Mesenchymal stem cell (in vitro differentiated cells and primary cell): ENCODE measurements around the gene LINGO3.

ENCODE experiments used
- DNase-seq: peaks from one replicate; pipeline ENCODE4 v3.0.0-alpha.2; 2013
- H2AFZ ChIP-seq: one replicate; pipeline ENCODE4 v1.6.1; 2013; ENCODE audit warnings: low read depth, mild to moderate bottlenecking, control low read depth, inconsistent platforms, low read length, moderate library complexity
- H2AK5ac ChIP-seq: 2 replicates; pipeline ENCODE4 v1.6.1; 2013; ENCODE audit warnings: low read length, moderate library complexity, mild to moderate bottlenecking, inconsistent platforms; ENCODE audit not compliant: severe bottlenecking
- H2BK120ac ChIP-seq: one replicate; pipeline ENCODE4 v1.6.1; 2013; ENCODE audit warnings: low read depth, mild to moderate bottlenecking, inconsistent platforms, low read length, moderate library complexity
- H2BK12ac ChIP-seq, 2 experiments: one replicate each; pipeline ENCODE4 v1.6.1; 2013; ENCODE audit warnings: inconsistent platforms in 2 of 2, low read length in 2 of 2, mild to moderate bottlenecking in 2 of 2, moderate library complexity in 2 of 2, control low read depth in 1 of 2
- H2BK15ac ChIP-seq: one replicate; pipeline ENCODE4 v1.6.1; 2013; ENCODE audit warnings: mild to moderate bottlenecking, low read depth, inconsistent platforms; ENCODE audit not compliant: poor library complexity, severe bottlenecking
- H2BK5ac ChIP-seq: 2 replicates; pipeline ENCODE4 v1.6.1; 2013; ENCODE audit warnings: low read depth, mild to moderate bottlenecking, low read length, control low read depth, inconsistent platforms; ENCODE audit not compliant: poor library complexity, severe bottlenecking
- H3K14ac ChIP-seq, 2 experiments: one replicate each; pipeline ENCODE4 v1.6.1; 2013; ENCODE audit warnings: inconsistent platforms in 2 of 2, low read length in 2 of 2, control low read depth in 1 of 2, mild to moderate bottlenecking in 1 of 2, moderate library complexity in 1 of 2
- H3K18ac ChIP-seq, 2 experiments: one replicate each; pipeline ENCODE4 v1.6.1; 2013; ENCODE audit warnings: inconsistent platforms in 2 of 2, low read length in 2 of 2, control low read depth in 1 of 2, low read depth in 1 of 2, mild to moderate bottlenecking in 1 of 2
- H3K23ac ChIP-seq, 2 experiments: one replicate each; pipeline ENCODE4 v1.6.1; 2013; ENCODE audit warnings: inconsistent platforms in 2 of 2, low read length in 2 of 2, mild to moderate bottlenecking in 2 of 2, moderate library complexity in 2 of 2, control low read depth in 1 of 2
- H3K27ac ChIP-seq: 2 replicates; pipeline ENCODE4 v1.5.1; 2013; ENCODE audit warnings: mild to moderate bottlenecking, moderate library complexity, low read length, control low read depth, inconsistent platforms; ENCODE audit not compliant: poor library complexity, severe bottlenecking
- H3K27me3 ChIP-seq, 2 experiments: 2 replicates each; pipeline versions ENCODE4 v1.6.1 to v1.7.0; 2013; ENCODE audit warnings: low read length in 2 of 2, mild to moderate bottlenecking in 2 of 2, moderate library complexity in 2 of 2, control low read depth in 1 of 2, inconsistent platforms in 1 of 2; ENCODE audit not compliant: control insufficient read depth in 1 of 2, insufficient read depth in 1 of 2
- H3K36me3 ChIP-seq, 2 experiments: 2 replicates each; pipeline versions ENCODE4 v1.6.1 to v1.7.0; 2013; ENCODE audit warnings: low read length in 2 of 2, control low read depth in 1 of 2, inconsistent platforms in 1 of 2, low read depth in 1 of 2, mild to moderate bottlenecking in 1 of 2; ENCODE audit not compliant: insufficient read depth in 2 of 2, control insufficient read depth in 1 of 2
- H3K4ac ChIP-seq, 2 experiments: one replicate each; pipeline ENCODE4 v1.6.1; 2013; ENCODE audit warnings: inconsistent platforms in 2 of 2, low read length in 2 of 2, mild to moderate bottlenecking in 2 of 2, moderate library complexity in 2 of 2, control low read depth in 1 of 2, low read depth in 1 of 2
- H3K4me1 ChIP-seq: 2 replicates; pipeline ENCODE4 v1.6.1; 2013; ENCODE audit warnings: low read depth, low read length, control low read depth; ENCODE audit not compliant: control insufficient read depth, insufficient read depth
- H3K4me2 ChIP-seq: 2 replicates; pipeline ENCODE4 v1.6.1; 2013; ENCODE audit warnings: low read length, mild to moderate bottlenecking, inconsistent platforms; ENCODE audit not compliant: poor library complexity, severe bottlenecking
- H3K4me3 ChIP-seq, 2 experiments: 2 replicates each; pipeline versions ENCODE4 v1.5.1 to v1.7.0; 2013; ENCODE audit warnings: low read length in 2 of 2, mild to moderate bottlenecking in 2 of 2, control low read depth in 1 of 2, low read depth in 1 of 2; ENCODE audit not compliant: insufficient read depth in 1 of 2
- H3K79me1 ChIP-seq: replicated peaks from 2 replicates; pipeline ENCODE4 v1.6.1; 2013; ENCODE audit warnings: mild to moderate bottlenecking, control low read depth, low read length, inconsistent platforms; ENCODE audit not compliant: poor library complexity, severe bottlenecking
- H3K9ac ChIP-seq: 2 replicates; pipeline ENCODE4 v1.7.0; 2013; ENCODE audit warnings: mild to moderate bottlenecking, low read length, moderate library complexity
- H3K9me3 ChIP-seq: 2 replicates; pipeline ENCODE4 v1.7.0; 2013; ENCODE audit warnings: mild to moderate bottlenecking, low read length; ENCODE audit not compliant: control insufficient read depth
- H4K8ac ChIP-seq: one replicate; pipeline ENCODE4 v1.6.1; 2013; ENCODE audit warnings: inconsistent platforms, mild to moderate bottlenecking, low read length, moderate library complexity
- H4K91ac ChIP-seq: one replicate; pipeline ENCODE4 v1.6.1; 2013; ENCODE audit warnings: mild to moderate bottlenecking, low read length, inconsistent platforms
- WGBS: methylation state at CpG from one replicate; pipeline ENCODE4 v1.1.7; 2013; ENCODE audit warnings: mixed read lengths; 5-methylcytosine and 5-hydroxymethylcytosine counted together

Gene LINGO3

DNA sequence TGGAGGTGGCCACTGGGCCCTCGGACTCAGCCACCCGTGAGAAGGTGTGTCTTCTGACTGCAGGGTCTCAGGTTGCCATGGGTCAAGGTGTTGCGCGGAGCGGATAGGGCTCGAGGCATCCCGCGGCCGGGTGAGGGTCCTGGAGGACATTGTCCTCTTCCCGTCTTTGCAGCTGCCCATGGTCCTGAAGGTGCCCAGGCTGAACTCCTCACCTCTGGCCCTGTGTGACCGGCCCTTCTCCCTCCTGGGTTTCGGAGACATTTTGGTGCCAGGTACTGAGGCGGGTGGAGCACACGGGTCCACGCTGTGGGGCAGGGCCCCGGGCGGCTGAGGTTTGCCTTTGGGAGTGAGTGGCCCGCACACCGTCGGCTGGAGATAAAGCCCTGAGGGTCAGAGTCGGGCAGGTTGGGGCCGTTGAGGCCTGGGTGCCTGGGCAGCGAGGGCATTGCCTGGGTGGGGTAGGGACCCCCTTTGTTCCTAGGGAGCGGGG is 36.5 kb upstream of the LINGO3 start:
- no peak overlapping the region for H2BK120ac ChIP-seq
- no peak overlapping the region for H2BK5ac ChIP-seq
- H4K91ac ChIP-seq, result no peak overlapping the region
- no peaks in the 10 kb centered on the region for H3K4me1 ChIP-seq
- no peak overlapping the region for H3K23ac ChIP-seq
- H3K27ac ChIP-seq, result no peak overlapping the region
- no peak overlapping the region for H3K4ac ChIP-seq
- H3K14ac ChIP-seq, result no peak overlapping the region
- H3K9ac ChIP-seq, result no peak overlapping the region
- H2AFZ ChIP-seq, result no peak overlapping the region
- H3K4me2 ChIP-seq, result no peak overlapping the region
- no peak overlapping the region for H3K4me3 ChIP-seq
- no peak overlapping the region for H2BK15ac ChIP-seq
- H2BK12ac ChIP-seq, result no peak overlapping the region
- H4K8ac ChIP-seq, result no peak overlapping the region
- no peaks in the 10 kb centered on the region for H3K27me3 ChIP-seq
- DNase-seq, result no peak
- no peak overlapping the region for H3K18ac ChIP-seq
- H3K9me3 ChIP-seq, result no peaks in the 10 kb centered on the region
- peaks cover 39 to 74% of the 10 kb centered on the region in 2 experiments for H3K36me3 ChIP-seq
- peaks cover 13% of the 10 kb centered on the region for H3K79me1 ChIP-seq
- H2AK5ac ChIP-seq, result no peak overlapping the region
- 98% methylated on average over 24 of the region's 24 CpGs for WGBS

DNA sequence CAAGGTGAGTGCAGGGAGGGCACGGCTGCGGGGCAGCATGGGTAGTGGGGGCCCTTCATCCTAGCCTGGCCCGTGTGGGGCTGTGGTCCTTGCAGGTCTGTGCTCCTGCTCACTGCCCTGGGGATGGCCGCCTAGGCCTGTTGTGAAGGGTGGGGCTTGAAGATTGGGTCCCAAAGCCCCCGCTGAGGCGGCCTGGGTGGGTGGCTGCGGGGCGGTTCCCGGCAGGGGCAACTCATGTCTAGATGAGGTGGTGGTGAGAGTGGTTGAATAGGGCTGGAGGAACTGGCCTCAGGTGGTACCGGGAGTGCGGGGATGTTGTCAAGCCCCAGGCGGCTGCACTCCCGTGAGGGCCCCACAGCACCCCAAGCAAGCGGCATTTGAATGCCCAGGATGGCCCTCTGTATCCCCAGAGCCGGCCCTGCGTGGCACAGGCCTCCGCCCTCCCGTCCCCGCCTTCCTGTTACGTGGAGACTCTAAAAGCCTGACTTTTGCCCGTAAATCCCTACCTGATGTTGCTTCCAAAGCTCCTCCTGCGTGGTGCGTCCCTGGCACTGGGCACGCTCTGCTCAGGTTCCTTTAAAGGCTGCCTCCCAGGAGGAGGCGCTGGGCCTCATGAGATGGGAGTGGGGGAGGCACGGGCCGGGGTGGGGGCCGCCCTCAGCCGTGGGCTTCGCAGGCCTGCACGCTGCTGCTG is 35.5 kb upstream of the LINGO3 start:
- Histone ChIP-seq H3K4ac (no peak overlapping the region), H3K4me3 (no peak overlapping the region), H3K27ac (no peak overlapping the region), H3K23ac (no peak overlapping the region), H2AK5ac (no peak overlapping the region), H2BK5ac (no peak overlapping the region), H3K14ac (no peak overlapping the region), H2BK15ac (no peak overlapping the region), H3K9ac (no peak overlapping the region), H3K79me1 (peaks cover 22% of the 10 kb centered on the region), H3K4me2 (no peak overlapping the region), H4K91ac (no peak overlapping the region), H3K9me3 (no peaks in the 10 kb centered on the region), H3K27me3 (no peaks in the 10 kb centered on the region), H2BK120ac (no peak overlapping the region), H3K36me3 (peaks cover 32 to 78% of the 10 kb centered on the region in 2 experiments), H2BK12ac (no peak overlapping the region), H3K4me1 (no peaks in the 10 kb centered on the region), H4K8ac (no peak overlapping the region), H2AFZ (no peak overlapping the region), H3K18ac (no peak overlapping the region)
- WGBS, result 97% methylated on average over 25 of the region's 31 CpGs
- DNase-seq, result no peak

GRCh38 chr19:2342656-2343288 is 34.8 kb upstream of the LINGO3 start:
- Histone ChIP-seq H3K4me2 (no peak overlapping the region), H3K27ac (no peak overlapping the region)
- WGBS, result 96% methylated on average over 29 of the region's 29 CpGs

GRCh38 chr19:2341982-2342381 is 34.0 kb upstream of the LINGO3 start:
- Histone ChIP-seq H3K4me3 (no peak overlapping the region), H4K8ac (no peak overlapping the region), H3K4ac (no peak overlapping the region), H3K9me3 (no peaks in the 10 kb centered on the region), H3K18ac (no peak overlapping the region), H4K91ac (no peak overlapping the region), H2AK5ac (no peak overlapping the region), H2AFZ (no peak overlapping the region), H2BK12ac (no peak overlapping the region), H3K4me1 (peaks cover 8% of the 10 kb centered on the region), H2BK5ac (no peak overlapping the region), H3K4me2 (no peak overlapping the region), H3K36me3 (peaks cover 29 to 87% of the 10 kb centered on the region in 2 experiments), H3K9ac (no peak overlapping the region), H2BK120ac (no peak overlapping the region), H3K27ac (no peak overlapping the region), H3K14ac (no peak overlapping the region), H3K23ac (no peak overlapping the region), H3K27me3 (no peaks in the 10 kb centered on the region), H3K79me1 (peaks cover 27% of the 10 kb centered on the region), H2BK15ac (no peak overlapping the region)
- DNase-seq, result no peak
- 96% methylated on average over 14 of the region's 15 CpGs for WGBS

More at GRCh38 chr19:2342656-2343288, 34.8 kb upstream of the LINGO3 start:
- Histone ChIP-seq H3K23ac (no peak overlapping the region), H3K27me3 (no peaks in the 10 kb centered on the region), H2BK120ac (no peak overlapping the region), H3K79me1 (peaks cover 27% of the 10 kb centered on the region), H4K8ac (no peak overlapping the region), H2AFZ (no peak overlapping the region), H3K9ac (no peak overlapping the region), H3K18ac (no peak overlapping the region), H4K91ac (no peak overlapping the region), H2BK15ac (no peak overlapping the region), H2BK12ac (peak overlapping the region in 1 of 2 experiments; percentile 17), H3K4me3 (no peak overlapping the region), H3K4ac (no peak overlapping the region), H2BK5ac (no peak overlapping the region), H3K36me3 (peaks cover 30 to 79% of the 10 kb centered on the region in 2 experiments), H3K9me3 (no peaks in the 10 kb centered on the region), H3K14ac (no peak overlapping the region), H3K4me1 (peaks cover under 1% of the 10 kb centered on the region), H2AK5ac (no peak overlapping the region)
- DNase-seq, result no peak
